Muscle layer of duodenum (tissue), 2 donors: ENCODE data around the gene PAIP1.
"Not testable (repeated sequence)": the region's sequence is repeated elsewhere in the genome, so short reads cannot be mapped to it uniquely, and the experiment has no call there.

Experiments used
- H3K27ac ChIP-seq: one replicate; pipeline ENCODE4 v1.7.0; 2013; ENCODE audit warnings: mild to moderate bottlenecking, low read length
- H3K27me3 ChIP-seq: one replicate; pipeline ENCODE4 v1.7.0; 2013; ENCODE audit warnings: low read depth, mild to moderate bottlenecking, control low read depth, low read length
- H3K36me3 ChIP-seq, 2 donors: one replicate each; pipeline ENCODE4 v1.7.0; 2013; ENCODE audit warnings: low read length in 2 of 2, control low read depth in 1 of 2, mild to moderate bottlenecking in 1 of 2; ENCODE audit not compliant: insufficient read depth in 2 of 2, control insufficient read depth in 1 of 2
- H3K4me1 ChIP-seq, 2 donors: one replicate each; pipeline ENCODE4 v1.7.0; 2013; ENCODE audit warnings: low read length in 2 of 2, mild to moderate bottlenecking in 2 of 2, control low read depth in 1 of 2, moderate library complexity in 1 of 2; ENCODE audit not compliant: insufficient read depth in 2 of 2, control insufficient read depth in 1 of 2
- H3K4me3 ChIP-seq, 2 donors: one replicate each; pipeline ENCODE4 v1.7.0; 2013; ENCODE audit warnings: low read length in 2 of 2, low read depth in 1 of 2, mild to moderate bottlenecking in 1 of 2
- H3K9me3 ChIP-seq, 2 donors: one replicate each; pipeline ENCODE4 v1.7.0; 2013; ENCODE audit warnings: low read length in 2 of 2, control low read depth in 1 of 2, mild to moderate bottlenecking in 1 of 2; ENCODE audit not compliant: control insufficient read depth in 1 of 2
- donor health status: healthy.

The PAIP1 gene

DNA sequence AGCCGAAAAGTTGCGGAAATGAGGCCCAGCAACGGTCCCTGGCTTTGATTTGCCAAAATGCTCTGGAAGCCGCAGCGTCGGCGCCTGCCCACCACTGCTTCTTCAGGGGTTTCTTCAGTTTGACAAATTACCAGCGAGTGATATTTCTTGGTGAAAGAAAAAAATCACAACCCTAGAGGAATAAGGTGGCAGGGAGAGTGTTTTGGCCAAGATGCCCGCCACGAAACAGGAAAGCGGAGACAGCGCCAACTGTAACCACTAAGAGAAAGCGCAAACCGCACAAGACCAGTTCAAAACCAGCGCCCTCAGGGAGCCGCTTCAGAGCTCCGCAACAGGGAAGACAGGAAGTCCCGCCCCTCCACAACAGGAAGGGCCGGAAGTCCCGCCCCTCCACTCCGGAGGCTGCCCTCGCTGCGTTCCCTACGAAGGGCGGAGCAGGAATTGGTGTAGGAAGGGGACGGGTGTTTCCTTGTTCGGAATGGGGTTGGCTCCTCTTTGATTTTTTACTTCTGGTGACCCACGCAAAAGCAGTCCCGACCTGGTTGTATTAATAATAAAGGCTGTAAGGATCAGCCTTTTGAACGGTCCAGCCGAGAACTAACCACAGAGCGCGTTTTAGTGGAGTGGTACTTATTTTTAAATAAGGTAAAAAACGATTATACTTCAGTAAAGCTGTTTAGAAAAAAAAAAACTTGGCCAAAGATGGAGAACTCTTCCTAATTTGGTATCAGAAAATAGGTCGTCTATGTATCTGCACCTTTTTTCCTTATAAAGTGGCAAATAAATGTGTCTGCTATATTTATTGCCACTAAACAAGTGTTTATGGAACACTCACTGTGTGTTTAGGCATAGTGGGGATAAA, 41.8 kb downstream of the PAIP1 start, which contains the start of gene C5orf34:
C5orf34 (minus strand) TSS at position 333 of the 862 bp plus-strand sequence. CDS start 5,809 bp downstream, outside the sequence.
- peaks cover 0 to 5% of the 10 kb centered on the region in 2 donors for H3K36me3 ChIP-seq
- H3K27me3 ChIP-seq = no peaks in the 10 kb centered on the region
- no peaks in the 10 kb centered on the region for H3K9me3 ChIP-seq
- H3K27ac ChIP-seq = peak within 1 kb of the TSS; percentile 93
- H3K4me1 ChIP-seq = peaks cover 0 to 7% of the 10 kb centered on the region in 2 donors
- peak within 1 kb of the TSS; percentile 81 to 95 for H3K4me3 ChIP-seq

DNA sequence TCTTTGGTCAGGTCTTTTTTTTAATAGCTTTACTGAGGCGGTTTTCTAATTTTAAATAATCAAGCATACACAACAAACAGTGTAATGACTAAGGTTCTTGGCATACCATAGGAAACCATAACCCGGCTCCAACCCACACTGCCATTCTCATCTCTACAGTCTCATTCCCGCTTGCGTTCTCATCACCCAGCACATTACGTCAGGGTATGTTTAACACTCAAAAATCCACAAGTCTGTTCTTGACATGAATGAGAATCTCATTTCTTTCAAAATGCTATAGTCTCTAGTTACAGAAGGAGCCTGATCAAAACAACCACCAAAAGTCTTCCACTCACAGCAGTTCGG, 42.4 kb downstream of the PAIP1 start:
- Histone ChIP-seq H3K36me3 (peaks cover 0 to 5% of the 10 kb centered on the region in 2 donors), H3K9me3 (no peaks in the 10 kb centered on the region), H3K4me1 (peaks cover 0 to 7% of the 10 kb centered on the region in 2 donors), H3K27me3 (no peaks in the 10 kb centered on the region), H3K27ac (peak overlapping the region; percentile 93), H3K4me3 (peak overlapping the region; percentile 81 to 95)

DNA sequence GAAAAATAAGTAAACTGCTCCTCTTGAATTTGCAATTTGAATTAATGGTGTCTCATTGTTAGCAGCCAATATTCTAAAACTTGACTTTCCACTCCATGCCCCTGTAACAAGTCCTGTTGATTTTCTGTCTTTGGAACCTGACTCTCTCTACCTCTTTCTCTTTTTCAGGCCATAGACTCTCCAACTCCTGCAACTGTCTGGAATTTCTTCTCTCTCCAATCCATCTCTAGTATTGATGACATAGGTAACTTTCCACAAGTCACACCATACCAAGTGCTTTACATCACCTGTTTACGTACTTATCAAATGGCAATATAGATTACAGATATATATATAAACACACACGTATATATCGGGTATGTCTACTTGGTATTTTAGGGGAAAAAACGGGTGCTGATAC, 42.9 kb downstream of the PAIP1 start:
- no peak overlapping the region for H3K27ac ChIP-seq
- peaks cover 0 to 7% of the 10 kb centered on the region in 2 donors for H3K4me1 ChIP-seq
- no peaks in the 10 kb centered on the region for H3K9me3 ChIP-seq
- peaks cover 0 to 5% of the 10 kb centered on the region in 2 donors for H3K36me3 ChIP-seq
- peak overlapping the region; percentile 81 to 95 for H3K4me3 ChIP-seq
- H3K27me3 ChIP-seq = no peaks in the 10 kb centered on the region

DNA sequence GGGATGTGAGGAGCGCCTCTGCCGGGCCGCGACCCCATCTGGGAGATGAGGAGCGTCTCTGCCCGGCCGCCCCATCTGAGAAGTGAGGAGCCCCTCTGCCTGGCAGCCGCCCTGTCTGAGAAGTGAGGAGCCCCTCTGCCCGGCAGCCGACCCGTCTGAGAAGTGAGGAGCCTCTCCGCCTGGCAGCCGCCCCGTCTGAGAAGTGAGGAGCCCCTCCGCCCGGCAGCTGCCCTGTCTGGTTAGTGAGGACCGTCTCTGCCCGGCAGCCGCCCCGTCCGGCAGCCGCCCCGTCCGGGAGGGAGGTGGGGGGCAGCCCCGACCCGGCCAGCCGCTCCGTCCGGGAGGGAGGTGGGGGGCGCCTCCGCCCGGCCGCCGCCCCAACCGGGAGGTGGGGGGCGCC, 45.8 kb downstream of the PAIP1 start:
- not testable (repeated sequence) for H3K27me3 ChIP-seq, H3K4me1 ChIP-seq, H3K4me3 ChIP-seq, H3K27ac ChIP-seq, H3K36me3 ChIP-seq, H3K9me3 ChIP-seq

DNA sequence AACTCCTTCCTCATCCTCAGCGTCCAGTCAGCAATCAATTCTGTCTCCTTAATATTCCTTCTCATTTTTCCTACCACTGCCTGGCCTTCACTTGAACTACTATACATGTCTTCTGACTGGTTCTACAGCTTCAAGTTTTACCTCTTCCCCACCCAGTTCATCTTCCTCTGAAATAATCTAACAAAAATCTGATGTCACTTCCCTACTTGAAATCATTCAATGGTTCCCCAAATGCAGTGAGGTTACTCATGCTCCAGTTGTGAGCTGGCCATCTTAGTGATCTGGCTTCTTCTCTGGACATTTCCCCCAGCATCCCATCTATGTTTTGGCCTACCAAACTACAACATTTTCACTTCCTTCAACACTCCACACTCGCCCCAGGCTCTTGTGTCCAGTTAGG, 58.3 kb downstream of the PAIP1 start:
- peaks cover 0 to 5% of the 10 kb centered on the region in 2 donors for H3K36me3 ChIP-seq
- H3K4me1 ChIP-seq = no peaks in the 10 kb centered on the region
- no peak overlapping the region for H3K4me3 ChIP-seq
- H3K27ac ChIP-seq = no peak overlapping the region
- H3K9me3 ChIP-seq = no peaks in the 10 kb centered on the region
- H3K27me3 ChIP-seq = no peaks in the 10 kb centered on the region

DNA sequence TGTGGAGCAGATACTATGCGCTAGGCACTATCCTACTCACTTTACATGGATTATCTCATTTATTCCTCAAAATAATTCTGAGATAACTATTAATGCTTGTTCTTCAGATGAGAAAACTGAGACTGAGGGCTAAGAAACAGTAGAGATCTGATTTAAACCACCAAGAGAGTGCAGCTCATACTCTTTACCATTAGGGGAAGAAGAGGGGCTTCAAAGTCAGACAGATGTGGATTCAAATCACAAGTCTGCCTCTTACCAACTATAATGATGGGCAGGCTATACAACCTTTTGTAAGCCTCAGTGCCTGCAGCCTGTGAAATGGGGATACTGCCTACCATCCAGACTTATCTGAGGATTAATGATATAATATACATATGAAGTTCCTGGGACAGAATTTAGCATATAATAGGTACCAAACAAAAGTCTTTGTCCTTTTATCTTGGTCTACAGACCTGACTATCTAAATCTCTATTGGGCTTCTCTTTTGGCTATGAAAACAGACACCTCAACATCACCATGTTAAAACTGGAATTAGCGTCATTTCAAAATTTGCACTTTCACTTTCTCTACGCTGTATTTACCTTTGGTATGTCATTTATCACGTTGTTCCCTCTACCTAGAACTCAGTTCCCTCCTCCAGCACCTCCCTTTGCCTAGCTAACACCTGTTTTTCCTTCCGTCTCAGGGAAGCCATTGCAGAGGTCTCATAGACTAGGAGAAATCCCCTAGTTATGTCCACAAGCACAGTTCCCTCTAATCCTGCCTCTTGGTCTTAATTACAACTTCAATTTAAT, 59.4 kb downstream of the PAIP1 start:
- no peaks in the 10 kb centered on the region for H3K4me1 ChIP-seq
- H3K27me3 ChIP-seq = no peaks in the 10 kb centered on the region
- no peak overlapping the region for H3K4me3 ChIP-seq
- no peaks in the 10 kb centered on the region for H3K9me3 ChIP-seq
- no peaks in the 10 kb centered on the region for H3K36me3 ChIP-seq
- no peak overlapping the region for H3K27ac ChIP-seq

DNA sequence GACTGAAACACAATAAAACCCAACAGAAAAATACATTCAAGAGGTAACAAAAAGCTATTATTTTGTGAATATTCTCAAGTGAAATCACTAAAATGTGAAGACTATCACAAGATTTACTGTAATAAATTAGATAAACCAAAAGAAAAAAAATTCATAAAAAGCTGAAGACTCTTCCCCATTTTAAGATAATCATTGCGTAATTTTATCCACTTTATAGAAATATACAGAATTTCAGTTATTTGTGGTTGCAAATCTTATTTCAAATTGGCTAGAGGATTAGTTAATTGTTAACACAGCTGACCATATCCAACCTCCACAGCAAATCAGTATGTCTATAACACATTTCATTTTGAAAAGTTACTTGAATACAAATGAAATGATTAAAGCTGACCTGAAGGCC, 65.6 kb downstream of the PAIP1 start:
- peaks cover 0 to 3% of the 10 kb centered on the region in 2 donors for H3K36me3 ChIP-seq
- no peak overlapping the region for H3K27ac ChIP-seq
- no peaks in the 10 kb centered on the region for H3K27me3 ChIP-seq
- no peaks in the 10 kb centered on the region for H3K4me1 ChIP-seq
- H3K9me3 ChIP-seq = no peaks in the 10 kb centered on the region
- no peak overlapping the region for H3K4me3 ChIP-seq

DNA sequence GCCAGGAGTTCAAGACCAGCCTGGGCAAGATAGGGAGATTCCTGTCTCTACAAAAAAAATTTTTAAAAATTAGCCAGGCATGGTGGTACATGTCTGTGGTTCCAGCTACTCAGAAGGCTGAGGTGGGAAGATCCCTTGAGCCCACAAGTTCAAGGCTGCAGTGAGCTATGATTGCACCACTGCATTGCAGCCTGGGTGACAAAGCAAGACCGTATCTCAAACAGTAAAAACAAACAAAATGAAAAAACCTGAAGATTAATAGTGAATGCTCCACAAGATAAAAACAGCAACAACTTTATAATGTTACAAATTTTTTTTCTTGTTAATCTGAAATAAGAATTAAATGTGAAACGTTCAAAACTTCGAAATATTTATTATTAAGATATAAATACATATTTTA, 70.5 kb downstream of the PAIP1 start:
- Histone ChIP-seq H3K4me3 (no peak overlapping the region), H3K9me3 (no peaks in the 10 kb centered on the region), H3K27me3 (no peaks in the 10 kb centered on the region), H3K27ac (no peak overlapping the region), H3K4me1 (peaks cover 11 to 16% of the 10 kb centered on the region in 2 donors), H3K36me3 (peaks cover 0 to 17% of the 10 kb centered on the region in 2 donors)

DNA sequence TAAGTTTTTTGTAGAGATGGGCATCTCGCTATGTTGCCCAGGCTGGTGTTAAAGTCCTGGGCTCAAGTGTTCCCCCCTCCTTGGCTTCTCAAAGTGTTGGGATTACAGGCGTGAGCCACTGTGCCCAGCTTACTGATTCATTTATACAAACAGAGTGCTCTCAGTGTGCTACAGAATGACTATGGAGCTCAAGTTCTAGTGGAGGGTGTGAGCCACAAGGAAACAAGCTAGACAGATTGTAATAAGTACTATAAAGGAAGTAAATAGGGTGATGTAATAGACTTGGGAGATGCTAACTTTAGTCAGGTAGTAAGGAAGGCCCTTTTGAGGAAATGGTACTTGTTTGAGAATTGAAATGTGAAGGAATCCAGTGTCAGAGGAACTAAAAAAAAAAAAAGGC, 71.5 kb downstream of the PAIP1 start:
- Histone ChIP-seq H3K27me3 (no peaks in the 10 kb centered on the region), H3K9me3 (no peaks in the 10 kb centered on the region), H3K36me3 (peaks cover 0 to 17% of the 10 kb centered on the region in 2 donors), H3K4me3 (no peak overlapping the region), H3K27ac (no peak overlapping the region), H3K4me1 (peaks cover 11 to 16% of the 10 kb centered on the region in 2 donors)

DNA sequence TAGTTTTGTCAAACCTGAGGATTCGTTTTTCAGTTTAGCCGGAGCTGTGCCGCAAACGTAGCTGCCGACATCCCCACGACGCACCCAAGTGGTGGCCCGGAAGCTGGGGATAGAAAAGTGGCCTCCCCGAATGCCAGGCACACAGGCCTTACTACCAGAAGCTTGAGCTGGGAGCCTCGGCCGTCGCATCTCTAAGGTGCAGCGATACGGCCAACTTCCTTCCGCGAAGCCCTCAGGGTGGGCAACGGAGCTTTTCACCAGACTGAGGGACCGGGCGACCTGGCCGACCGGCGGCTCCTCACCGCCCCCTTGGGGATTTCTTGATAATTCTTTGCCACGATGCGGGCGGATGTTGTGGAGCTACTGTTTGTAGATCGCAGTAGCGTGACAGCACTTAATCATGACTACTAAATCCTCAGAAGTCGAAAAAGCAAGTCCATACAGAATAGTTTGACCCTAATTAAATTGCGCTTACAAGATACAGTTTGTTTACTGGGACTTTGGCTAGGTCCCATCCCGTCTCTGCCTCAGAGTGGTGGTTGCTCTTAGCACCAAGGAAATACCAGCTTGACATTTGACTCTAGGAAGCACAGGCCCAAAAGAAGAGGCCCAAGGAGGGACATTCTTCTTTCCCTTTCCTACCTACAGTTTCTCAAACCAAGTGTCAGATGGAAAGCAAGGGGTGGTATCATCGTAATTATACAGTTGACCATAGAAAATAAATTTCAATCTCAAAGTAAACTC, 72.6 kb downstream of the PAIP1 start:
- peaks cover 0 to 17% of the 10 kb centered on the region in 2 donors for H3K36me3 ChIP-seq
- H3K9me3 ChIP-seq = no peaks in the 10 kb centered on the region
- peak overlapping the region; percentile 85 to 89 for H3K4me3 ChIP-seq
- H3K4me1 ChIP-seq = peaks cover 11 to 16% of the 10 kb centered on the region in 2 donors
- peak overlapping the region; percentile 99 for H3K27ac ChIP-seq
- H3K27me3 ChIP-seq = no peaks in the 10 kb centered on the region
